Neutrophil (primary cell): ENCODE data around the gene MTFMT.

ENCODE experiments used
- H3K27ac ChIP-seq: fragments of 200-600 bp; sonication (generic); 2 replicates; pipeline ENCODE4 v1.5.1; 2016; ENCODE audit warnings: mild to moderate bottlenecking, moderate library complexity
- H3K27me3 ChIP-seq: fragments of 200-600 bp; sonication (generic); 2 replicates; pipeline ENCODE4 v1.6.0; 2016; ENCODE audit warnings: mild to moderate bottlenecking
- H3K36me3 ChIP-seq: fragments of 200-600 bp; sonication (generic); 2 replicates; pipeline ENCODE4 v1.5.1; 2017
- H3K4me1 ChIP-seq, 2 experiments: fragments of 200-600 bp in 1 of 2; sonication (generic) in 1 of 2; 1 replicate in 1 of 2; 2 replicates in 1 of 2; pipeline versions ENCODE4 v1.5.1 to v1.6.1; 2013 to 2016; ENCODE audit warnings: low read depth in 1 of 2, low read length in 1 of 2, mild to moderate bottlenecking in 1 of 2, moderate library complexity in 1 of 2; ENCODE audit not compliant: control insufficient read depth in 1 of 2, insufficient read depth in 1 of 2
- H3K4me3 ChIP-seq, 2 experiments: fragments of 200-600 bp in 1 of 2; sonication (generic) in 1 of 2; 1 replicate in 1 of 2; 2 replicates in 1 of 2; pipeline ENCODE4 v1.5.1; 2013 to 2016; ENCODE audit warnings: low read depth in 1 of 2, low read length in 1 of 2, mild to moderate bottlenecking in 1 of 2, moderate library complexity in 1 of 2
- H3K9me3 ChIP-seq: fragments of 200-600 bp; sonication (generic); 2 replicates; pipeline ENCODE4 v1.5.1; 2016
- TF ChIP-seq, protein P1 (sequence below): fragments of 200-600 bp; sonication (generic); IDR thresholded peaks from 2 replicates; pipeline ENCODE4 v1.5.1; 2016; ENCODE audit warnings: antibody characterized with exemption

The MTFMT gene

DNA sequence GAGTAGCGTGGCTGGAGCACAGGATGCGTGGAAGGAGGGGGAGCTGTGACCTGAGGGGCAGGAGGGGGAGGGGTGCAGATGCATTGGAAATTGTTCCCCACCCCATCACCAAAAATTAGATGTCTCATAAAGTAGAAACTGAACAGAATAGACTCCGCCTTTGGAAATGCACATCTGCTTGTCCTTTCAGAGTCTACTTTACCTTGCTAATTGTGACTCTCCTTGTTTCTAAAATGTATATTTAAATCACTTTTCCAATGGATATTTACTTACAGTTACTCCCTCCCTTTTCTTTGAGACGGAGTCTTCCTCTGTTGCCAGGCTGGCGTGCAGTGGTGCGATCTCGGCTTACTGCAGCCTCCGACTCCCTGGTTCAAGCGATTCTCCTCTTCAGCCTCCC lies 70.3 kb downstream of the MTFMT start:
- Histone ChIP-seq H3K27ac (no peak overlapping the region), H3K4me3 (no peak overlapping the region), H3K27me3 (no peaks in the 10 kb centered on the region), H3K9me3 (no peaks in the 10 kb centered on the region), H3K36me3 (peaks cover 93% of the 10 kb centered on the region), H3K4me1 (no peaks in the 10 kb centered on the region)
- TF ChIP-seq, protein P1, sequence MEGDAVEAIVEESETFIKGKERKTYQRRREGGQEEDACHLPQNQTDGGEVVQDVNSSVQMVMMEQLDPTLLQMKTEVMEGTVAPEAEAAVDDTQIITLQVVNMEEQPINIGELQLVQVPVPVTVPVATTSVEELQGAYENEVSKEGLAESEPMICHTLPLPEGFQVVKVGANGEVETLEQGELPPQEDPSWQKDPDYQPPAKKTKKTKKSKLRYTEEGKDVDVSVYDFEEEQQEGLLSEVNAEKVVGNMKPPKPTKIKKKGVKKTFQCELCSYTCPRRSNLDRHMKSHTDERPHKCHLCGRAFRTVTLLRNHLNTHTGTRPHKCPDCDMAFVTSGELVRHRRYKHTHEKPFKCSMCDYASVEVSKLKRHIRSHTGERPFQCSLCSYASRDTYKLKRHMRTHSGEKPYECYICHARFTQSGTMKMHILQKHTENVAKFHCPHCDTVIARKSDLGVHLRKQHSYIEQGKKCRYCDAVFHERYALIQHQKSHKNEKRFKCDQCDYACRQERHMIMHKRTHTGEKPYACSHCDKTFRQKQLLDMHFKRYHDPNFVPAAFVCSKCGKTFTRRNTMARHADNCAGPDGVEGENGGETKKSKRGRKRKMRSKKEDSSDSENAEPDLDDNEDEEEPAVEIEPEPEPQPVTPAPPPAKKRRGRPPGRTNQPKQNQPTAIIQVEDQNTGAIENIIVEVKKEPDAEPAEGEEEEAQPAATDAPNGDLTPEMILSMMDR, result no peak

DNA sequence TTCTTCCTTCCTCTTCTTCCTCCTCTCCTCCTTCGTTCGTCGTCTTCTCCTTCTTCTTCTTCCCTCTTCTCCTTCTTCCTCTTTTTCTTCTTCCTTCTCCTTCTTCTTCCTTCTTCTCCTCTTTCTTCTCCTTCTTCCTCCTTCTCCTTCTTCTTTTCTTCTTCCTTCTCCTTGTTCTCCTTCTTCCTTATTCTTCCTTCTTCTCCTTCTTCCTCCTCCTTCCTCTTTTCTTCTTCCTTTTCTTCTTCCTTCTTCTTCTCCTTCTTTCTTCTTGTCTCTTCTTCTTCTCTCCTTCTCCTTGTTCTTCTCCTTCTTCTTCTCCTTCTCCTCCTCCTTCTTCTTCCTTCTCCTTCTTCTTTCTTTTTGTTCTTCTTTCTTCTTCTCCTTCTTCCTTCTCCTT lies 75.0 kb downstream of the MTFMT start:
- Histone ChIP-seq H3K4me1 (no peaks in the 10 kb centered on the region), H3K36me3 (peaks cover 45% of the 10 kb centered on the region), H3K4me3 (no peak overlapping the region), H3K9me3 (no peaks in the 10 kb centered on the region), H3K27me3 (no peaks in the 10 kb centered on the region), H3K27ac (no peak overlapping the region)
- TF ChIP-seq, protein P1, result no peak

DNA sequence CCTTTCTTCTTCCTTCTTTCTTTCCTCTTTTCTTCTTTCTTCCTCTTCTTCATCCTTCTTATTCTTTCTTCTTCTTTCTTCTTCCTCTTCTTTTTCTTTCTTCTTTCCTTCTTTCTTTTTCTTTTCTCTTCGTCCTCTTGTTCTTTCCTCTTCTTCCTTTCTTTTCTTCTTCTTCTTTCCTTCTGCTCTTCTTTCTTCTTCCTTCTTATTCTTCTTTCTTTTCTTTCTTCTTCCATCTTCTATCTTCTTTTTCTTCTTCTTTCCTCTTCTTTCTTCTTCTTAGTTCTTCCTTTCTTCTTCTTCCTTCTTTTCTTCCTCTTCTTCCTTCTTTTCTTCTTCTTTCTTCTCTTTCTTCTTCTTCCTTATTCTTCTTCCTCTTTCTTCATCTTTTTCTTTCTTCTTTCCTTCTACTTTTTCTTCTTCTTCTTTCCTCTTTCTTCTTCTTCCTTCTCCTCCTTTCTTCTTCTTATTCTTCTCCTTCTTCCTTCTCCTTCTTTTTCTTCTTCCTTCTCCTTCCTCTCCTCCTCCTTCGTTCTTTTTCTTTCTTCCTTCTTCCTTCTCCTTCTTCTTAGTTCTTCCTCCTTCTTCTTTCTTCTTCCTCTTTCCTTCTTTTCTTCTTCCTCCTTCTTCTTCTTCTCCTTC lies 77.5 kb downstream of the MTFMT start:
- H3K27ac ChIP-seq, result no peak overlapping the region
- peaks cover 20% of the 10 kb centered on the region for H3K36me3 ChIP-seq
- TF ChIP-seq, protein P1, result no peak
- no peaks in the 10 kb centered on the region for H3K9me3 ChIP-seq
- H3K27me3 ChIP-seq, result no peaks in the 10 kb centered on the region
- H3K4me1 ChIP-seq, result no peaks in the 10 kb centered on the region
- no peak overlapping the region for H3K4me3 ChIP-seq
